Mammary epithelial cell (primary cell): ENCODE data around the gene PTCHD1.

Experiments
- CTCF ChIP-seq, 2 donors: IDR thresholded peaks in 1 of 2; conservative IDR thresholded peaks in 1 of 2; 2 replicates each; pipeline ENCODE4 v1.5.1; 2011 to 2012; ENCODE audit warnings: inconsistent platforms in 2 of 2, low read length in 2 of 2, mild to moderate bottlenecking in 2 of 2, control low read depth in 1 of 2, low read depth in 1 of 2; ENCODE audit not compliant: insufficient read depth in 1 of 2; ENCODE audit errors: extremely low read depth in 1 of 2
- EZH2 ChIP-seq: IDR thresholded peaks from 2 replicates; pipeline ENCODE4 v1.6.1; 2012; ENCODE audit warnings: low read length, inconsistent platforms, borderline replicate concordance

DNA sequence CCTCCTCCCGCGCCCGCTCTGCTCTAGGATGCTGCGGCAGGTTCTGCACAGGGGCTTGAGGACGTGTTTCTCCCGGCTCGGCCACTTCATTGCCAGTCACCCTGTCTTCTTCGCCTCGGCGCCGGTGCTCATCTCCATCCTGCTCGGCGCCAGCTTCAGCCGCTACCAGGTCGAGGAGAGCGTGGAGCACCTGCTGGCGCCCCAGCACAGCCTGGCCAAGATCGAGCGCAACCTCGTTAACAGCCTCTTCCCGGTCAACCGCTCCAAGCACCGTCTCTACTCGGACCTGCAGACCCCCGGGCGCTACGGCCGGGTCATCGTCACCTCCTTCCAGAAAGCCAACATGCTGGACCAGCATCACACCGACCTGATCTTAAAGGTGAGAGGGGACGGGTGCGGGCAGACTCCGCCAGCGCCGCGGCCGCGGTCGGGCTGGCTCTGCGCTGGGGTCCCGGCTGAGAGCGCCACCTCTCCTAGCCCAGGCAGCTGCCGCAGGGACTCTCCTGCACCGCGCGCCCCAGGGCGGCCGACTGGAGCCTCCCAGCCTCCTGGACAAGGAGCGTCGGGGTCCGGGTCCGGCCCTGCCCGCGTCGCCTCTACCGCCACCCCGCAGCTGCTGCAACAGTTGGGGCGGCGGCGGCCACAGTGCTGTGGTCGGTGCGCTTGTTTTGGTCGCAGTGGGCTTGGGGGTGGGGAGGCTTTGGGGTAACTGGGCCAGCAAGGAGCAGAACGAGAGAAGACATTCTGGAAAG, at the start of gene PTCHD1:
- TF ChIP-seq EZH2 (peak; percentile 91), CTCF (conservative IDR thresholded peaks at IDR 0.05 in 1 of 2, IDR thresholded peaks at IDR 0.05 in 1 of 2; ENCODE audit: extremely low read depth in 1 of 2, insufficient read depth in 1 of 2, low read depth in 1 of 2, low read length in 2 of 2) (no peak)
